Measurements from ENCODE around the gene LRG1.

LRG1 gene

DNA sequence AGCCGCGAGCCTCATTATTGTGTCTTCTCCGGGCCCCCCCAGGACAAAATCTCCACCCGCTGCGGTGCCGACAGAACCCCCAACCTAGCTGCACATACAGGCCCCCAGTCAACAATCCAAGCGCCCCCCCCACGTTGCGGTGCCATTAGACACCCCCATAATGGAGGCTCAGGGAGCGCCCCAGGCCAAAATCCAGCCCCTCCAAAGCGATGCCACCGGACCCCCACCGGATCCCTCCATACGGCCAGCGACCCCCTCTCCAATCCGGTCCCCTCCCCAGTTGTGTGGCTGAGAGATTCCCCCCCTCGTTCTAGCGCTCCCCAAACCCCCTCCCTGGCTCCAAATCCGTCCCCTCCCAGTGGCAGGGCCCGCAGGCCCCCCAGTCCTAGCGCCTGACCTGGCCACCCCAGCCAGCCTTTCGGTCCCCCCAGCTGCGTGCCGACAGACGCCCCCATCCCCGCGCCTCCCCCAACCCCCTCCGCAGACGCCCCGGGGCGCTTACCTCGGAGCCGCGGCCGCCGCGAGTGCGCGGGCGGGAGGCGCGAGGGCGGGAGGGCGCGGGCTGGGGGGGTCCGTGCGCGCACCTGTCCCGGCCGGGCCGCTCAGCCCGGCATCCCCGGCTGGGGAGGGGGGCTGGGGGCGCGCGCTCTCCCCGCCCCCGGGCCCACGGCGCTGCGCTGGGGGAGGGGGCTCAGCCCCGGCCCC, 41.3 kb upstream of the LRG1 start:
- H3K9me3 ChIP-seq (replicated peaks; ENCODE audit: low read length), result no peaks in the 10 kb centered on the region
- H3K4me3 ChIP-seq (ENCODE audit: low read length), result no peak overlapping the region
- peaks cover 44% of the 10 kb centered on the region for H3K27me3 ChIP-seq (ENCODE audit: control insufficient read depth, insufficient read depth, low read length)
- H3K4me1 ChIP-seq (ENCODE audit: control insufficient read depth, insufficient read depth, low read length), result peaks cover 9% of the 10 kb centered on the region
- no peak overlapping the region for H3K4me2 ChIP-seq (ENCODE audit: low read length)
- no peaks in the 10 kb centered on the region for H3K36me3 ChIP-seq (ENCODE audit: insufficient read depth, low read length)
- H3K9ac ChIP-seq (ENCODE audit: low read depth, low read length), result no peak overlapping the region

DNA sequence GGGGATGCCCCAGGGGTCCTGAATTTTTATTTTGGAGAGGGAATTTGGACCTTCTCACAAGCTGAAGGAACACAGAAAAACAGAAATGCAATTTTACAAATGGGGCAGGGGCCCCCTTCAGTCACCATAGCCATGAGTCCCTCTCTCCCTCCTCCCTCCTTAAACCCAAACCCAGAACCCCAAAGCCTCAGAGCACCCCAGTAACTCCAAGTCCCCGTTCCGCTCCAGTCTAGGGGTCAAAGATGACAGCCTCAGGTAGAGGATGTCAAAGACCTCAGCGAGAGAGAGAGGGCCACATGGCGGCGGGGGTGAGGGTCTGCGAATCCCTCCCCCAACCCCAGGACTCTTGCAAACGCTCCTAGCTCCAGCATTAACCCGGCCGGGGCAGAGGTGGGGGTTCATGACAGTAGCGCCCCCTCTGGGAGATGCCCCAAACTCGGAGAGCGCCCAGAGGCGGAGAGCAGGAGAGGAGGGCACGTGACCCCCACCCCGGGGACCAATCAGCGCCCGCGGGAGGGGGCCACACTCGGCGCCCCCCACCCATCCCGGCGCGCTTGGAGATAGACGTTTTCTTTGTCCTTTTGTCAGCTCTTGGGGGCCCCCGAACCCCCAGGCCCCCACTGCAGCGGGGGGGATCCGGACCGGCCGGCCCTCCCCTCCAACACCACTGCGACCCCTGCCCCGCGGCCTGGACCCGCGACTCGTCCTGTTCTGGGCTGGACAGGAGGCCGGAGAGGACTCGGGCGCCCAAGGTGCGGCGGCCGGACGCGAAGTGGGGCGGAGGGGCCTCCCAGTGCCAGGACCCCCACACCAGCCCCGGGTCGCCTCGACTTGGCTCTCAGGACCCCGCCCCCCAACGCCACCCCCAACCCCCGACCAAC, 40.4 kb upstream of the LRG1 start:
- no peak overlapping the region for H3K4me2 ChIP-seq (ENCODE audit: low read length)
- peaks cover 16% of the 10 kb centered on the region for H3K4me1 ChIP-seq (ENCODE audit: control insufficient read depth, insufficient read depth, low read length)
- no peak overlapping the region for H3K4me3 ChIP-seq (ENCODE audit: low read length)
- no peaks in the 10 kb centered on the region for H3K9me3 ChIP-seq (replicated peaks; ENCODE audit: low read length)
- H3K36me3 ChIP-seq (ENCODE audit: insufficient read depth, low read length), result no peaks in the 10 kb centered on the region
- peaks cover 36% of the 10 kb centered on the region for H3K27me3 ChIP-seq (ENCODE audit: control insufficient read depth, insufficient read depth, low read length)
- no peak overlapping the region for H3K9ac ChIP-seq (ENCODE audit: low read depth, low read length)

DNA sequence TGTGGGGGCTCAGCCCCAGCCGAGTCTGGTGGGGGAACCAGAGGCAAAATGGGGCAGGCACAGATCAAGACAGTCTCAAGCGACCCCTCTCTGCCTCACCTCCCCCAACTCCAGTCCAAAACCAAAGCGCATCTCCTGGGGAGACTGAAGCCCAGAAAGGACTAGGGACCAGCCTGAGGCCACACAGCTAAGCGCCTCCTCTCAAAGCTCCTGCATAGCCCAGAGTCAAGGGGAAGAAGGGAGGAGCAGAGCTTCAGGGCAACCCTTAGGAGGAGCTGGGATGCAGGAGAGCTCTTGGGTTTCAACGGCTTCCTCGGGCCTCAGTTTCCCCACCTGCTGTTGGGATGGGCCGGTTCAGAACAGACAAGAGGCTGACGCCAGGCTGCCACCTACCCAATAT, 39.6 kb upstream of the LRG1 start:
- H3K9ac ChIP-seq (ENCODE audit: low read depth, low read length), result no peak overlapping the region
- H3K4me2 ChIP-seq (ENCODE audit: low read length), result no peak overlapping the region
- peaks cover 15% of the 10 kb centered on the region for H3K4me1 ChIP-seq (ENCODE audit: control insufficient read depth, insufficient read depth, low read length)
- no peaks in the 10 kb centered on the region for H3K9me3 ChIP-seq (replicated peaks; ENCODE audit: low read length)
- no peak overlapping the region for H3K4me3 ChIP-seq (ENCODE audit: low read length)
- peaks cover 32% of the 10 kb centered on the region for H3K27me3 ChIP-seq (ENCODE audit: control insufficient read depth, insufficient read depth, low read length)
- no peaks in the 10 kb centered on the region for H3K36me3 ChIP-seq (ENCODE audit: insufficient read depth, low read length)

DNA sequence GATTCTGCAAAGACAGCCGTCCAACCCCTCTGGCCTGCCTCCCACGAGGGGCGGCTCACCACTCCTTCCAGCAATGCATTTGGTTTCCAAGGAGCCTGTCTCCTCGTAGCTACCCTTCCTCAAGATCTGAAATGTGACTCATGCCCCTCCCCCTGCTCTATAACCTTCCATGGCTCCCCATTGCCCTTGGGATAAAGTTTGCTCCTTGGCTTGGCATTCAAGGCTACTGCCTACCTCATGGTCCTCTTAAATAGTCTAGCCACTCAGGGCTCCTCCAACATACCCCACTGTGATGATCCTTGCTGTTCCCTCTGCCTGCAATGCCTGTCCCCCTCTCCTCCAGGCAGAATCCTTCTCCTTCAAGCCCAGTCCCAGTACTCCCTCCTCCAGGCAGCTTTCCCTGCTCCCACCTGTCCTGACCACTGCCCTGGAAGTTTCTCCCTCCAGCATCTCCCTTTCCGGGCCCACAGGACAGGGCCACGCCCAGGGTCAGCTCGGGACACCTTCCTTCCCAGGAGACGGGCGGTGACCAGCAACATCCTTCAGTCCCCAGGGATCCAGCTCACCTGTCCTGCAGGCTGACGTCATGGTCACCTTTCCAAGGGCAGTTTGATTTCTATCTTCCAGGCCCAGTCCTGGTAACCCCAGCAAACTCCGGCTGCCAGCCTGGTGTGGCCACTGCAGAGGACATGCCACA, 38.9 kb upstream of the LRG1 start:
- no peak overlapping the region for H3K4me3 ChIP-seq (ENCODE audit: low read length)

DNA sequence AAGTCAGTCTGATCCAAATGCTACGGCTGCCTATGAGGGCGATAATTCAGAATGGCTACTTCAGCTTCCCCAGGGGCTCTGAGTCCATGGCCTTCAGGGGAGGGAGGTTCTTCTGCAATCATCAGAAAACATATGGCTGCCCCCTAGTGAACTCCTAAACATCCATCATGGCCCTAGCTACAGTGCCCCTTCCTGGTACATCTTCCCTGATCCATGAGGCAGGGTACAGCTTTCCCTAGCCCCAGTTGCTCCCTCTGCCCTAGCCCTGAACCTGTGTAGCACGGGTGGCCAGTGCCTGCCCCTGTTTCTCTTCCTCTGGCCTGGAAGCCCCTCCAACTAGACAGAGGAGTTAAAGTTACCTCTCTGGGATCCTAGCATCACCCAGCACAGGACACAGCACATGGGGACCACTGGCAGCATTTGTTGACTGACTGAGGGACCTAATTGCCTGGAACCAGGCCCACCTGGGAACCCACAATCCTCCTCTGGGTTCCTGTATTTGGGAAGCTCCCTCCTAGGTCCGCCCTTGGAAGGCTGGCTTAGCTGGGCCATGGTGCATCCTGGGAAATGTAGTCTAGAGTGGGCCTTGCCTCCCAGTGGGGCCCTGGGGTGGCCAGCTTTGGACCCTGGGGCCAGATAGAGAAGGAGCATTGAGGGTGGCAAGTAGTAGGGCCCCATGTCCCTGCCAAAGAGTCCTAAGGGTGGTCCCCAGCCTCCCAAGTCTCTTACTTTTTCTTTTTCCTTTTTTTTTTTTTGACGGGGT, 37.4 kb upstream of the LRG1 start:
- H3K4me1 ChIP-seq (ENCODE audit: control insufficient read depth, insufficient read depth, low read length), result peaks cover 12% of the 10 kb centered on the region
- H3K9ac ChIP-seq (ENCODE audit: low read depth, low read length), result no peak overlapping the region
- H3K27me3 ChIP-seq (ENCODE audit: control insufficient read depth, insufficient read depth, low read length), result peaks cover 30% of the 10 kb centered on the region
- H3K36me3 ChIP-seq (ENCODE audit: insufficient read depth, low read length), result no peaks in the 10 kb centered on the region
- no peak overlapping the region for H3K4me3 ChIP-seq (ENCODE audit: low read length)
- no peaks in the 10 kb centered on the region for H3K9me3 ChIP-seq (replicated peaks; ENCODE audit: low read length)
- H3K4me2 ChIP-seq (ENCODE audit: low read length), result no peak overlapping the region

More for the DNA sequence above, 38.9 kb upstream of the LRG1 start:
- Histone ChIP-seq H3K4me2 (ENCODE audit: low read length) (no peak overlapping the region), H3K36me3 (ENCODE audit: insufficient read depth, low read length) (no peaks in the 10 kb centered on the region), H3K27me3 (ENCODE audit: control insufficient read depth, insufficient read depth, low read length) (peaks cover 32% of the 10 kb centered on the region), H3K4me1 (ENCODE audit: control insufficient read depth, insufficient read depth, low read length) (peaks cover 12% of the 10 kb centered on the region), H3K9ac (ENCODE audit: low read depth, low read length) (no peak overlapping the region), H3K9me3 (replicated peaks; ENCODE audit: low read length) (no peaks in the 10 kb centered on the region)

DNA sequence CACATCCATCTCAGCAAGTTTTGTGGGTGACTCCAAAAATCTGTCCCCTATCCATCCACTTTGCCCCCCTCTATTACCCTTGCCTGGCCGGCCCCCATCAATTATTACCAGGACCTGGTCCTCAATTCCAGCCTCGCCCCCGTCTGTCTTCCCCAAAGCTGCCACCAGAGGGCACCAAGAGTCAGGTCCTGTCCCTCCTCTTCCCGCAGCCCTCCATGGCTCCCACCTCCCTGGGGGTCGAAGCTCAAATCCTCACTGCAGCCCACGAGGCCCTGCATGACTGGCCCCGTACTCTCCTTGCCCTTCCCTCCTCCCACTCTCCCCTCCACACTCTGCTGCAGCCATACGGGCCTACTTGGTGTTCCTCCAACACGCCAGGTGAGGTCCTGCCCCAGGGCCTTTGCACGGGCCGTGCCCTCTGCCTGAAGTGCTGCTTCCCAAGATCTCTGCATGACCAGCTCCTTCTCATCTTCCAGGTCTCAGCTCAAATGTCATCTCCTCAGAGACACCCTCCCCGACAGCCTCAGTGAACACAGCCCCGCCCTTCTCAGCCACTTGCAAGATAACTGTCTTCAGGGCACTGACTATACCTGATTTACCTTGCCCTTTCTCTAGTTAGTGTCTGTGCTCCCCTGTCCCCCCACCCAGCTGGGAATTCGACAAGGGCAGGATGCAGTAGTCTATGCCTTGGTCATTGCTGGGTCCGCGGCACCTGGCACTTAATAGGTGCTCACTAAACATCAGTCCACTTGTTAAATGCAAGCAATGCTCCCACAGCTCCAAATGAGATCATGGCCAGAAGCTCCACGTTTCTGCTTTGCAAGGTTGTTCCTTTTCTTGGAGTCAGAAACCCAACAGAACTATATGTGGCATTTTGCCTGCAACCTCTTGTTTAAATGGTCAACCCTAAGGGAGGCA, 36.4 kb upstream of the LRG1 start:
- peak overlapping the region; percentile 51 for H3K4me2 ChIP-seq (ENCODE audit: low read length)
- H3K9me3 ChIP-seq (replicated peaks; ENCODE audit: low read length), result no peaks in the 10 kb centered on the region
- no peaks in the 10 kb centered on the region for H3K36me3 ChIP-seq (ENCODE audit: insufficient read depth, low read length)
- H3K4me1 ChIP-seq (ENCODE audit: control insufficient read depth, insufficient read depth, low read length), result peaks cover 12% of the 10 kb centered on the region
- peak overlapping the region; percentile 49 for H3K9ac ChIP-seq (ENCODE audit: low read depth, low read length)
- H3K27me3 ChIP-seq (ENCODE audit: control insufficient read depth, insufficient read depth, low read length), result peaks cover 25% of the 10 kb centered on the region
- H3K4me3 ChIP-seq (ENCODE audit: low read length), result no peak overlapping the region

DNA sequence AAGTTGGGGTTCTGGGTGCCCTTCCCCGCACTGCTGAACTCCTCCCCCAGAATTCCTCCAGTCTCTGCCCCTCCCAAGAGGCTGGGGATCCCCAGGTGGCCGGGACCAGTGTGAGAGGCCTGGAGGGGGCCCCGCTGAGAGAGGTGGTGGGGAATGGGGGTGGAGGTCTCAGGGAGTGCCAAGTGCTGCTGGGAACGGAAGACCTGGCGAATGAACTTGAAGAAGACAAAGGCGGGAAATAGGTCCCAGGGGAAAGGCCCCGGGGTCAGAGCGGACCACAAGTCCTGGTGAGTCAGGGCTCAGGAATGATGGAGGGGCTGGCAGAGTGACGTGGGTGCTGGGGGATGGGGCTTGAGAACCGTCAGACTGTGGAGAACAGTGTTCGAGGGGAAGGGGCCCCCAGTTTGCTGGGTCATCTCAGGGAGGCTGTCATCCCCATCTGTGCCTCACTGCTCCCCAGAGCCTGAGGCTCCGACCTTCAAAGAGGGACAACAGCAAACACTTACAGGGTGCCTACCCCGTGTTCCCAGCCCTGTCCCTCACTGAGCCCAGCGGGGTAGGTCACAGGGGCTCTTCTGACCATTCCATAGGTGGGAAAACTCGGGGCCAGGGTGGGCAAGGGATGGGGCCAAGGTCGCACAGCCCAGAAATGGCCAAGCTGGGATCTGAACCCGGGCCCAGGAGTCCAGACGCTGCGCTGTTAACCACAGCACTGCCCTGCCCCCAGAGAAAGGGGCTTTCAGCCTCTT, 35.6 kb upstream of the LRG1 start:
- Histone ChIP-seq H3K4me2 (ENCODE audit: low read length) (peak overlapping the region; percentile 51), H3K27me3 (ENCODE audit: control insufficient read depth, insufficient read depth, low read length) (peaks cover 21% of the 10 kb centered on the region), H3K4me3 (ENCODE audit: low read length) (peak overlapping the region; percentile 35), H3K9ac (ENCODE audit: low read depth, low read length) (peak overlapping the region; percentile 55), H3K9me3 (replicated peaks; ENCODE audit: low read length) (no peaks in the 10 kb centered on the region), H3K4me1 (ENCODE audit: control insufficient read depth, insufficient read depth, low read length) (peaks cover 12% of the 10 kb centered on the region), H3K36me3 (ENCODE audit: insufficient read depth, low read length) (no peaks in the 10 kb centered on the region)

DNA sequence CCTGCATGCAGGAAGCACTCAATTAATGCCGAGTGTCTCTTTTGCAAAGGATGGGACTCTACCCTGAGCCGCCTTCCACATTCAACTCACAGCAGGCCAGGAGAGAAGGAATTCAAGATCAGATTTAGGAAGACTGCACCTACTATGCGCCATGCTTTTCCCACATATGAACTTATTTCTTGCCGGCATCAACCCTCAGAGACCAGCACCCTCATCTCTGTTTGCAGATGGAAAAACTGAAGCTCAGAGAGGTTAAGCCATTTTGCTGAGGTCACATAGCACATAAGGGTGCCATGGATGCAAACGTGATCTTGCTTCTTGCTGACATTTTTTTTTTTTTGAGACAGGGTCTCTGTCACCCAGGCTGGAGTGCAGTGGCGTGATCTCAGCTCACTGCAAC, 33.8 kb upstream of the LRG1 start:
- H3K36me3 ChIP-seq (ENCODE audit: insufficient read depth, low read length), result no peaks in the 10 kb centered on the region
- peaks cover 3% of the 10 kb centered on the region for H3K27me3 ChIP-seq (ENCODE audit: control insufficient read depth, insufficient read depth, low read length)
- H3K9me3 ChIP-seq (replicated peaks; ENCODE audit: low read length), result no peaks in the 10 kb centered on the region
- H3K4me2 ChIP-seq (ENCODE audit: low read length), result no peak overlapping the region
- peaks cover 12% of the 10 kb centered on the region for H3K4me1 ChIP-seq (ENCODE audit: control insufficient read depth, insufficient read depth, low read length)
- H3K9ac ChIP-seq (ENCODE audit: low read depth, low read length), result no peak overlapping the region
- H3K4me3 ChIP-seq (ENCODE audit: low read length), result no peak overlapping the region

DNA sequence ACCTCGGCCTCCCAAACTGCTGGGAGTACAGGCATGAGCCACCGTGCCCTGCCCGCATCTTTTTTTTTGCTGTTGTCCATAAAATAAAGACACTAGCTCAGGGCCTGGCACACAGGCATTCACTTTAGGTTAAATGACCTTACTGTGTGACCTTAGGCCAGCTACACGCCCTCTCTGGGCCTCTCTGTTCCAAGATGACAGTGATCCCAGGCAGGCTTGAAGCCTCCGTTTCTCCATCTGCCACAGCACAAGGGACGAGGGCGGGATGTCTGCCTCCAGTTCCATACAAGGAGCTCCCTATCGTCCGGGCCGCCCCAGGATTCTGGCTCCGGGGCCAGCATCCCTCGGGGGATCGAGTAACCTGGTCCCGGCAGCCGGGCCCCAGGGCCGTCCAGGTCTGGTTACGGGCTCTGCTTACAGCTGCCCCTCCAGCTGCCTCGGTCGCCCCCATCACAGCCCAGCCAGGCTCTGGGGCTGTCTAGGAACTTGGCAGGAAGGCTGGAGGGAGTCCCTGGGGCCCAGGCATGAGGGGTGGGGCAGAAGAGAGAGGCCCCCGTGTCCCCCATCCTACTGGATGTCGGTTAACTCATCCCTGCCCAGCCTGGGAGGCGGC, 31.6 kb upstream of the LRG1 start:
- no peaks in the 10 kb centered on the region for H3K9me3 ChIP-seq (replicated peaks; ENCODE audit: low read length)
- H3K36me3 ChIP-seq (ENCODE audit: insufficient read depth, low read length), result no peaks in the 10 kb centered on the region
- peaks cover 3% of the 10 kb centered on the region for H3K27me3 ChIP-seq (ENCODE audit: control insufficient read depth, insufficient read depth, low read length)
- H3K9ac ChIP-seq (ENCODE audit: low read depth, low read length), result no peak overlapping the region
- H3K4me3 ChIP-seq (ENCODE audit: low read length), result no peak overlapping the region
- H3K4me1 ChIP-seq (ENCODE audit: control insufficient read depth, insufficient read depth, low read length), result peaks cover 12% of the 10 kb centered on the region
- H3K4me2 ChIP-seq (ENCODE audit: low read length), result no peak overlapping the region
